ENCODE data around the gene AP2B1.

AP2B1 gene

GRCh38 chr17:35725058-35725457 is 137.9 kb downstream of the AP2B1 start:
- H3K27ac ChIP-seq (ENCODE audit: extremely low read depth, low read depth, low read length) = no peak overlapping the region
- H3K9me3 ChIP-seq (ENCODE audit: control insufficient read depth, insufficient read depth, low read depth, low read length) = no peaks in the 10 kb centered on the region
- peaks cover 29% of the 10 kb centered on the region for H3K4me1 ChIP-seq (ENCODE audit: control insufficient read depth, insufficient read depth, low read length)
- POLR2A ChIA-PET = no interaction called here
- CTCF ChIA-PET = interaction anchor here (2.3 kb wide), 1 partner anchor 39 kb away, joined by 11 read pairs; no protein-coding TSS in a partner anchor
- H3K36me3 ChIP-seq (ENCODE audit: control insufficient read depth in 2 of 2, insufficient read depth in 1 of 2, low read length in 2 of 2) = peaks cover 26 to 49% of the 10 kb centered on the region in 2 experiments
- no peak overlapping the region for H3K4me3 ChIP-seq (ENCODE audit: low read depth, low read length)
- no peak for TF ChIP-seq CTCF (tag by site-specific recombination; IDR thresholded peaks at IDR 0.05)
- no peak for TF ChIP-seq ZNF610 (tag by site-specific recombination; IDR thresholded peaks at IDR 0.05; ENCODE audit: borderline replicate concordance)
- TF ChIP-seq SCRT2 (tag by site-specific recombination; IDR thresholded peaks at IDR 0.05) = peak; percentile 82
- TF ChIP-seq ZFP69B (tag by site-specific recombination; IDR thresholded peaks at IDR 0.05) = no peak
- TF ChIP-seq SCRT1 (tag by site-specific recombination; IDR thresholded peaks at IDR 0.05; ENCODE audit: borderline replicate concordance) = peak; percentile 75; the same call in 1 of the 2 replicates
- TF ChIP-seq ZBTB1 (tag by site-specific recombination; IDR thresholded peaks at IDR 0.05) = no peak
- no peak for TF ChIP-seq ZSCAN18 (tag by site-specific recombination; IDR thresholded peaks at IDR 0.05)
- TF ChIP-seq TSHZ1 (tag by site-specific recombination; IDR thresholded peaks at IDR 0.05; ENCODE audit: borderline replicate concordance) = no peak
- TF ChIP-seq ZNF658 (tag by site-specific recombination; IDR thresholded peaks at IDR 0.05) = no peak

- Histone ChIP-seq H3K4me1 (ENCODE audit: control insufficient read depth, insufficient read depth, low read length) (peaks cover 29% of the 10 kb centered on the region), H3K27ac (ENCODE audit: extremely low read depth, low read depth, low read length) (peak overlapping the region; percentile 56; the same call in 1 of the 2 replicates), H3K4me3 (ENCODE audit: low read depth, low read length) (no peak overlapping the region), H3K36me3 (ENCODE audit: control insufficient read depth in 2 of 2, insufficient read depth in 1 of 2, low read length in 2 of 2) (peaks cover 26 to 47% of the 10 kb centered on the region in 2 experiments), H3K9me3 (ENCODE audit: control insufficient read depth, insufficient read depth, low read depth, low read length) (no peaks in the 10 kb centered on the region)
- ChIA-PET CTCF (interaction anchor here (2.3 to 3.2 kb wide), 2 partner anchors 38 to 111 kb away, joined by 11 to 23 read pairs; no protein-coding TSS in a partner anchor), POLR2A (interaction anchor here (0.7 to 1.4 kb wide), 2 partner anchors 14 to 38 kb away, joined by 3 to 4 read pairs; no protein-coding TSS in a partner anchor)
- TF ChIP-seq ZNF302 (tag by site-specific recombination; IDR thresholded peaks at IDR 0.05; ENCODE audit: low read depth) (no peak), SCRT2 (tag by site-specific recombination; IDR thresholded peaks at IDR 0.05) (peak; percentile 92), PRDM10 (tag by site-specific recombination; IDR thresholded peaks at IDR 0.05) (0 out of 2 replicates have a peak, but pooled peaks have one; percentile 44), GLI2 (tag by site-specific recombination; IDR thresholded peaks at IDR 0.05; ENCODE audit: borderline replicate concordance, low read depth) (no peak), SCRT1 (tag by site-specific recombination; IDR thresholded peaks at IDR 0.05; ENCODE audit: borderline replicate concordance) (peak; percentile 85), ZNF423 (tag by site-specific recombination; IDR thresholded peaks at IDR 0.05) (no peak), ZNF248 (tag by site-specific recombination; IDR thresholded peaks at IDR 0.05) (no peak), ZFHX2 (tag by site-specific recombination; conservative IDR thresholded peaks at IDR 0.05) (no peak)
These were observed 138.6 kb downstream of the AP2B1 start for GRCh38 chr17:35725802-35726126.
